GM21737 (cell line): ENCODE data around the gene EXOC4.
"Not testable (repeated sequence)": the region's sequence is repeated elsewhere in the genome, so short reads cannot be mapped to it uniquely, and the experiment has no call there.

Source experiments
- ATAC-seq: cut with Tn5 transposase; IDR thresholded peaks from one replicate; pipeline ENCODE4 v1.9.1; 2021; ENCODE audit warnings: mild to moderate bottlenecking, moderate library complexity; ENCODE audit not compliant: unreplicated experiment

EXOC4 gene

GRCh38 chr7:133957845-133958244, 705.0 kb downstream of the EXOC4 start:
- no peak for ATAC-seq

- no peak for ATAC-seq
These were observed 705.9 kb downstream of the EXOC4 start for GRCh38 chr7:133958822-133959221.

GRCh38 chr7:133959505-133959904, 706.6 kb downstream of the EXOC4 start:
- ATAC-seq = no peak

GRCh38 chr7:133961724-133962123, 708.8 kb downstream of the EXOC4 start:
- ATAC-seq = no peak

GRCh38 chr7:133962646-133963045, 709.8 kb downstream of the EXOC4 start:
- no peak for ATAC-seq

GRCh38 chr7:133963629-133964028, 710.8 kb downstream of the EXOC4 start:
- no peak for ATAC-seq

GRCh38 chr7:133971625-133972024, 718.7 kb downstream of the EXOC4 start:
- no peak for ATAC-seq

- ATAC-seq = no peak
These were observed 720.8 kb downstream of the EXOC4 start for GRCh38 chr7:133973710-133974109.

- no peak for ATAC-seq
These were observed 722.3 kb downstream of the EXOC4 start for GRCh38 chr7:133975130-133975529.

- ATAC-seq = no peak
These were observed 723.3 kb downstream of the EXOC4 start for GRCh38 chr7:133976140-133976539.

- ATAC-seq = no peak
These were observed 724.8 kb downstream of the EXOC4 start for GRCh38 chr7:133977409-133978274.

GRCh38 chr7:133978502-133979295, 725.8 kb downstream of the EXOC4 start:
- ATAC-seq = no peak

- no peak for ATAC-seq
These were observed 727.9 kb downstream of the EXOC4 start for GRCh38 chr7:133980804-133981203.

GRCh38 chr7:133983685-133984419, 731.0 kb downstream of the EXOC4 start:
- no peak for ATAC-seq

GRCh38 chr7:133985300-133985699, 732.4 kb downstream of the EXOC4 start:
- ATAC-seq = no peak

GRCh38 chr7:133987582-133987981, 734.7 kb downstream of the EXOC4 start:
- no peak for ATAC-seq

- ATAC-seq = no peak
These were observed 740.7 kb downstream of the EXOC4 start for GRCh38 chr7:133993547-133993946.

- not testable (repeated sequence) for ATAC-seq
These were observed 741.2 kb downstream of the EXOC4 start for GRCh38 chr7:133994100-133994499.

GRCh38 chr7:133997463-133997862, 744.6 kb downstream of the EXOC4 start:
- ATAC-seq = no peak

- ATAC-seq = no peak
These were observed 746.3 kb downstream of the EXOC4 start for GRCh38 chr7:133999178-133999577.

- no peak for ATAC-seq
These were observed 752.1 kb downstream of the EXOC4 start for GRCh38 chr7:134004829-134005505.
